DOHH2 (cell line): ENCODE results near the gene CDK15.

Experiments used
- H3F3A ChIP-seq: fragments of 200-600 bp; sonication (generic), shearing (Covaris generic); 2 replicates; pipeline ENCODE4 v1.6.0; 2016; ENCODE audit warnings: antibody characterized with exemption, mild to moderate bottlenecking; ENCODE audit not compliant: control insufficient read depth, insufficient read depth
- H3K27ac ChIP-seq: fragments of 200-600 bp; sonication (generic); 2 replicates; pipeline ENCODE4 v1.5.1; 2014; ENCODE audit warnings: low read depth, mild to moderate bottlenecking, low read length, moderate library complexity
- H3K27me3 ChIP-seq: fragments of 200-600 bp; sonication (generic); 2 replicates; pipeline ENCODE4 v1.6.1; 2014; ENCODE audit warnings: mild to moderate bottlenecking, low read length, mixed read lengths; ENCODE audit not compliant: control insufficient read depth
- H3K36me3 ChIP-seq: fragments of 200-600 bp; sonication (generic); 2 replicates; pipeline ENCODE4 v1.6.1; 2014; ENCODE audit warnings: mild to moderate bottlenecking, low read length, moderate library complexity, mixed read lengths; ENCODE audit not compliant: control insufficient read depth
- H3K4me1 ChIP-seq: fragments of 200-600 bp; sonication (generic); 2 replicates; pipeline ENCODE4 v1.6.1; 2014; ENCODE audit warnings: mild to moderate bottlenecking, low read length, mixed read lengths; ENCODE audit not compliant: control insufficient read depth
- H3K4me2 ChIP-seq: fragments of 200-600 bp; sonication (generic); 2 replicates; pipeline ENCODE4 v1.6.0; 2014; ENCODE audit warnings: mild to moderate bottlenecking, low read length, moderate library complexity
- H3K4me3 ChIP-seq: fragments of 200-600 bp; sonication (generic); 2 replicates; pipeline ENCODE4 v1.5.1; 2014; ENCODE audit warnings: mild to moderate bottlenecking, low read length, mixed read lengths
- H3K79me2 ChIP-seq: fragments of 200-600 bp; sonication (generic); 2 replicates; pipeline ENCODE4 v1.6.1; 2014; ENCODE audit warnings: mild to moderate bottlenecking, low read length, mixed read lengths; ENCODE audit not compliant: control insufficient read depth
- H3K9me2 ChIP-seq: fragments of 200-600 bp; sonication (generic); replicated peaks from 2 replicates; pipeline ENCODE4 v1.6.1; 2014; ENCODE audit warnings: mild to moderate bottlenecking, low read length, mixed read lengths; ENCODE audit not compliant: control insufficient read depth
- H3K9me3 ChIP-seq: fragments of 200-600 bp; sonication (generic); 2 replicates; pipeline ENCODE4 v1.6.1; 2014; ENCODE audit warnings: antibody characterized with exemption, low read length, mixed read lengths; ENCODE audit not compliant: control insufficient read depth, insufficient read depth
- H4K20me1 ChIP-seq: fragments of 200-600 bp; sonication (generic); 2 replicates; pipeline ENCODE4 v1.6.0; 2014; ENCODE audit warnings: low read depth, mild to moderate bottlenecking, antibody characterized with exemption, low read length, moderate library complexity; ENCODE audit not compliant: control insufficient read depth, insufficient read depth
- CTCF ChIP-seq: fragments of 200-600 bp; sonication (generic); IDR thresholded peaks from one replicate; pipeline ENCODE4 v1.5.1; 2014; ENCODE audit warnings: antibody characterized with exemption, mild to moderate bottlenecking, low read depth, low read length; ENCODE audit not compliant: poor library complexity, severe bottlenecking
- EZH2phosphoT487 ChIP-seq: fragments of 200-600 bp; sonication (generic); IDR thresholded peaks from 2 replicates; pipeline ENCODE4 v1.6.1; 2017; ENCODE audit warnings: borderline replicate concordance, mild to moderate bottlenecking, antibody characterized with exemption, low read length, moderate library complexity, mixed read lengths

The CDK15 gene

GRCh38 chr2:201904538-201905420, 98.4 kb downstream of the CDK15 start:
- Histone ChIP-seq H3K27me3 (peaks cover 3% of the 10 kb centered on the region; the same call in 1 of the 2 replicates), H3K36me3 (no peaks in the 10 kb centered on the region), H3K4me2 (no peak overlapping the region), H4K20me1 (no peaks in the 10 kb centered on the region), H3K27ac (no peak overlapping the region), H3F3A (no peaks in the 10 kb centered on the region), H3K9me3 (no peaks in the 10 kb centered on the region), H3K4me3 (no peak overlapping the region), H3K4me1 (peaks cover under 1% of the 10 kb centered on the region), H3K9me2 (no peaks in the 10 kb centered on the region), H3K79me2 (no peaks in the 10 kb centered on the region)
- TF ChIP-seq CTCF = no peak
- no peak for TF ChIP-seq EZH2phosphoT487

- no peak for TF ChIP-seq CTCF
- Histone ChIP-seq H3K9me3 (no peaks in the 10 kb centered on the region), H3K4me3 (no peak overlapping the region), H3K9me2 (no peaks in the 10 kb centered on the region), H3K36me3 (no peaks in the 10 kb centered on the region), H3K4me2 (no peak overlapping the region), H4K20me1 (no peaks in the 10 kb centered on the region), H3K79me2 (no peaks in the 10 kb centered on the region), H3K4me1 (peaks cover 5% of the 10 kb centered on the region), H3F3A (no peaks in the 10 kb centered on the region), H3K27ac (no peak overlapping the region), H3K27me3 (peaks cover 6% of the 10 kb centered on the region; the same call in 1 of the 2 replicates)
Observed at GRCh38 chr2:201906777-201907562, 100.6 kb downstream of the CDK15 start.

- H3K4me1 ChIP-seq = peaks cover 5% of the 10 kb centered on the region
- peaks cover 6% of the 10 kb centered on the region; the same call in 1 of the 2 replicates for H3K27me3 ChIP-seq
- H3K4me2 ChIP-seq = no peak overlapping the region
Observed at GRCh38 chr2:201907563-201907881, 101.2 kb downstream of the CDK15 start.

More at GRCh38 chr2:201907563-201907881, 101.2 kb downstream of the CDK15 start:
- Histone ChIP-seq H3K79me2 (no peaks in the 10 kb centered on the region), H4K20me1 (no peaks in the 10 kb centered on the region), H3K27ac (no peak overlapping the region), H3K9me3 (no peaks in the 10 kb centered on the region), H3K9me2 (no peaks in the 10 kb centered on the region), H3K4me3 (no peak overlapping the region), H3K36me3 (no peaks in the 10 kb centered on the region), H3F3A (no peaks in the 10 kb centered on the region)
- TF ChIP-seq CTCF = no peak
- no peak for TF ChIP-seq EZH2phosphoT487
